SKM-1 (cell line): ENCODE data around the gene NCKIPSD.

Source experiments
- DNase-seq: peaks from one replicate; lab custom pipeline; 2025; ENCODE audit not compliant: unreplicated experiment; lab: John Stamatoyannopoulos, UW

Gene NCKIPSD

GRCh38 chr3:48697952-48698351 is 12.2 kb upstream of the NCKIPSD start:
- DNase-seq: no peak

GRCh38 chr3:48696601-48697000 is 10.9 kb upstream of the NCKIPSD start:
- no peak for DNase-seq

- no peak for DNase-seq
Measured at GRCh38 chr3:48696156-48696555, 10.4 kb upstream of the NCKIPSD start.

GRCh38 chr3:48695393-48695753 is 9.7 kb upstream of the NCKIPSD start:
- no peak for DNase-seq

- DNase-seq: no peak
Measured at GRCh38 chr3:48694610-48695392, 9.1 kb upstream of the NCKIPSD start.

GRCh38 chr3:48693826-48694225 is 8.1 kb upstream of the NCKIPSD start:
- DNase-seq: no peak

- no peak for DNase-seq
Measured at GRCh38 chr3:48692551-48692950, 6.8 kb upstream of the NCKIPSD start.

GRCh38 chr3:48690846-48691458 is 5.2 kb upstream of the NCKIPSD start:
- no peak for DNase-seq

- no peak for DNase-seq
Measured at GRCh38 chr3:48689384-48689783, 3.7 kb upstream of the NCKIPSD start.

GRCh38 chr3:48688737-48689075 is 3.0 kb upstream of the NCKIPSD start:
- no peak for DNase-seq

- no peak for DNase-seq
Measured at GRCh38 chr3:48688032-48688736, 2.5 kb upstream of the NCKIPSD start.

GRCh38 chr3:48687220-48687678 is 1.5 kb upstream of the NCKIPSD start:
- no peak for DNase-seq

- no peak for DNase-seq
Measured at GRCh38 chr3:48686538-48687219, 964 bp upstream of the NCKIPSD start.

- no peak for DNase-seq
Measured at GRCh38 chr3:48685293-48685602, 467 bp downstream of the NCKIPSD start.

- peak; percentile 47 for DNase-seq
Measured at GRCh38 chr3:48684480-48685143, 1.1 kb downstream of the NCKIPSD start.

GRCh38 chr3:48684054-48684349 is 1.7 kb downstream of the NCKIPSD start:
- no peak for DNase-seq

GRCh38 chr3:48682786-48683185 is 2.9 kb downstream of the NCKIPSD start:
- DNase-seq: no peak

GRCh38 chr3:48681974-48682610 is 3.6 kb downstream of the NCKIPSD start:
- DNase-seq: no peak

GRCh38 chr3:48681541-48681880 is 4.2 kb downstream of the NCKIPSD start:
- DNase-seq: no peak

- no peak for DNase-seq
Measured at GRCh38 chr3:48680811-48681540, 4.7 kb downstream of the NCKIPSD start.
